ENCODE results near the gene APEH. TPM values are rescaled to one million over a fixed set of nuclear protein-coding genes. Genes with fewer than 3 reads are reported as not detected.

Gene APEH
- total and polyA plus RNA-seq, 9 of the 15 experiments (the other 6 are each of a cell fraction or from before 2014, with no cell fraction given) = 70.9 to 177 (median 117) TPM

GRCh38 chr3:49718858-49719213 is 44.7 kb downstream of the APEH start:
- H3K27me3 ChIP-seq (ENCODE audit: control insufficient read depth in 2 of 2, insufficient read depth in 2 of 2, low read length in 2 of 2) = no peaks in the 10 kb centered on the region
- no peak for FAIRE-seq
- peaks cover 0 to 29% of the 10 kb centered on the region in 2 experiments; a peak in 3 of 5 replicates for H3K4me1 ChIP-seq (replicated peaks in 1 of 2; ENCODE audit: control insufficient read depth in 2 of 2, insufficient read depth in 2 of 2, low read length in 2 of 2)
- H3K9me3 ChIP-seq (replicated peaks; ENCODE audit: control insufficient read depth, insufficient read depth, low read depth, low read length) = no peaks in the 10 kb centered on the region
- POLR2A ChIA-PET = no interaction called here
- H3K4me3 ChIP-seq = no peak overlapping the region
- no peak for ATAC-seq
- peak; percentile 36; the same call in 1 of the 2 replicates for TF ChIP-seq RBFOX2 (IDR thresholded peaks at IDR 0.05; ENCODE audit: low read depth, low read length)
- peak; percentile 95 for TF ChIP-seq ZBTB33 (CRISPR knock-in tag; IDR thresholded peaks at IDR 0.05)
- no peak for TF ChIP-seq ZNF184 (CRISPR knock-in tag; IDR thresholded peaks at IDR 0.05)
- no peak for TF ChIP-seq ZBTB8A (IDR thresholded peaks at IDR 0.05; ENCODE audit: partially characterized antibody)
- no peak for DNase-seq (ENCODE audit: extremely low read depth in 1 of 4, low spot score in 3 of 4)
- H3K4me2 ChIP-seq (ENCODE audit: insufficient read depth, low read length) = no peak overlapping the region
- WGBS (ENCODE audit: insufficient coverage, low coverage, missing lambda C conversion rate) = 100% methylated on average over 2 of the region's 33 CpGs
- H4K20me1 ChIP-seq (replicated peaks; ENCODE audit: control insufficient read depth, insufficient read depth, low read length) = 0 out of 2 replicates have a peak, but pooled peaks cover 3% of the 10 kb centered on the region
- CTCF ChIA-PET (ENCODE audit: low intra/inter-chr PET ratio) = interaction anchor here (1.2 kb wide), 1 partner anchor 120 kb away, joined by 4 read pairs; no protein-coding TSS in a partner anchor
- in situ Hi-C loops (cut with MboI) (no loop called here), intact Hi-C loops (cut with micrococcal nuclease) (no loop called here)
- H3K36me3 ChIP-seq (ENCODE audit: control insufficient read depth, insufficient read depth, low read length) = peaks cover 61% of the 10 kb centered on the region; the same call in 2 of the 3 replicates
- no peaks in the 10 kb centered on the region for H3K9me1 ChIP-seq (ENCODE audit: control insufficient read depth, insufficient read depth, low read length)
- no peak overlapping the region for H3K27ac ChIP-seq (ENCODE audit: extremely low read depth, low read depth, low read length)
- H2AFZ ChIP-seq (ENCODE audit: low read depth, low read length) = no peak overlapping the region
- BruUV-seq (replicated peaks) = no TSS peak
- no peak overlapping the region for H3K9ac ChIP-seq (ENCODE audit: insufficient read depth in 1 of 2, low read depth in 2 of 2, low read length in 2 of 2)
- peaks cover 12% of the 10 kb centered on the region for H3K79me2 ChIP-seq (ENCODE audit: control insufficient read depth, insufficient read depth, low read length)
